HepG2 (cell line): ENCODE measurements around the gene MFSD11. TPM values are rescaled to one million over a fixed set of nuclear protein-coding genes. Genes with fewer than 3 reads are reported as not detected.
A peak's percentile ranks its signal among the peaks of the same experiment; 100 is the strongest.

Source experiments
- BHLHE40 ChIP-seq: IDR thresholded peaks from 2 replicates; pipeline ENCODE4 v1.6.1; 2011; ENCODE audit warnings: low read length, improper control_type of control experiment
- BORCS8-MEF2B ChIP-seq: sonication (generic); formaldehyde crosslinking; IDR thresholded peaks from 2 replicates; pipeline ENCODE4 v1.8.0; 2022; ENCODE audit warnings: mild to moderate bottlenecking, missing genetic modification reagents
- CHD2 ChIP-seq: IDR thresholded peaks from 2 replicates; pipeline ENCODE4 v1.6.1; 2011; ENCODE audit warnings: low read depth, low read length, improper control_type of control experiment
- CSRNP1 ChIP-seq: sonication (generic); formaldehyde crosslinking; IDR thresholded peaks from 2 replicates; pipeline ENCODE4 v1.8.1; 2023; ENCODE audit warnings: mild to moderate bottlenecking, missing genetic modification reagents
- DMAP1 ChIP-seq: IDR thresholded peaks from 2 replicates; pipeline ENCODE4 v1.6.1; 2016
- FOXC1 ChIP-seq: sonication (generic); formaldehyde crosslinking; IDR thresholded peaks from 2 replicates; pipeline ENCODE4 v1.8.0; 2022; ENCODE audit warnings: mild to moderate bottlenecking, missing genetic modification reagents, borderline replicate concordance
- FOXM1 ChIP-seq: sonication (generic); formaldehyde crosslinking; IDR thresholded peaks from 2 replicates; pipeline ENCODE4 v1.5.0; 2020; ENCODE audit warnings: missing genetic modification reagents
- KLF15 ChIP-seq: sonication (generic); formaldehyde crosslinking; IDR thresholded peaks from 2 replicates; pipeline ENCODE4 v1.8.1; 2023; ENCODE audit warnings: borderline replicate concordance, mild to moderate bottlenecking, inconsistent platforms, missing genetic modification reagents, mixed read lengths
- MEIS1 ChIP-seq: sonication (generic); formaldehyde crosslinking; IDR thresholded peaks from 2 replicates; pipeline ENCODE4 v1.9.0; 2021; ENCODE audit warnings: mild to moderate bottlenecking, missing genetic modification reagents, moderate library complexity, borderline replicate concordance
- MXD3 ChIP-seq: IDR thresholded peaks from 2 replicates; pipeline ENCODE4 v1.6.1; 2016; ENCODE audit warnings: mild to moderate bottlenecking, missing biosample characterization, missing genetic modification reagents
- PAF1 ChIP-seq: IDR thresholded peaks from 2 replicates; pipeline ENCODE4 v1.6.1; 2016; ENCODE audit warnings: missing genetic modification reagents, missing compliant biosample characterization
- RORA ChIP-seq: sonication (generic); formaldehyde crosslinking; IDR thresholded peaks from 2 replicates; pipeline ENCODE4 v1.5.0; 2020; ENCODE audit warnings: mild to moderate bottlenecking, missing genetic modification reagents, moderate library complexity
- RXRB ChIP-seq: IDR thresholded peaks from 2 replicates; pipeline ENCODE4 v1.6.1; 2016; ENCODE audit warnings: borderline replicate concordance, missing genetic modification reagents, missing compliant biosample characterization
- SKI ChIP-seq: fragments of 450-650 bp; IDR thresholded peaks from one replicate; pipeline ENCODE4 v1.6.1; 2018; ENCODE audit warnings: mild to moderate bottlenecking; ENCODE audit not compliant: partially characterized antibody
- TCF12 ChIP-seq, 2 experiments: fragments of 450-650 bp in 1 of 2; sonication (generic) in 1 of 2; formaldehyde crosslinking in 1 of 2; IDR thresholded peaks; 2 replicates each; pipeline versions ENCODE4 v1.6.1 to v1.8.0; 2017 to 2022; ENCODE audit warnings: antibody characterized with exemption in 1 of 2, mild to moderate bottlenecking in 1 of 2, missing genetic modification reagents in 1 of 2, moderate library complexity in 1 of 2
- UBTF ChIP-seq: sonication (generic); formaldehyde crosslinking; IDR thresholded peaks from 2 replicates; pipeline ENCODE4 v1.4.0; 2020; ENCODE audit warnings: mild to moderate bottlenecking, missing genetic modification reagents
- ZFP62 ChIP-seq: sonication (generic); formaldehyde crosslinking; IDR thresholded peaks from 2 replicates; pipeline ENCODE4 v1.4.0; 2020; ENCODE audit warnings: missing genetic modification reagents
- ZFP91 ChIP-seq: sonication (generic); formaldehyde crosslinking; IDR thresholded peaks from 2 replicates; pipeline ENCODE4 v1.9.0; 2022; ENCODE audit warnings: missing genetic modification reagents, mild to moderate bottlenecking, borderline replicate concordance
- ZNF232 ChIP-seq: sonication (generic); formaldehyde crosslinking; IDR thresholded peaks from 2 replicates; pipeline ENCODE4 v1.4.0; 2020; ENCODE audit warnings: missing genetic modification reagents, borderline replicate concordance
- ZNF256 ChIP-seq: sonication (generic); formaldehyde crosslinking; conservative IDR thresholded peaks from 2 replicates; pipeline ENCODE4 v1.4.0; 2020; ENCODE audit warnings: missing genetic modification reagents
- ZNF264 ChIP-seq: sonication (generic); formaldehyde crosslinking; IDR thresholded peaks from 2 replicates; pipeline ENCODE4 v1.4.0; 2020; ENCODE audit warnings: missing genetic modification reagents
- ZNF331 ChIP-seq: sonication (generic); formaldehyde crosslinking; IDR thresholded peaks from 2 replicates; pipeline ENCODE4 v1.4.0; 2020; ENCODE audit warnings: missing genetic modification reagents
- ZNF737 ChIP-seq: sonication (generic); formaldehyde crosslinking; IDR thresholded peaks from 2 replicates; pipeline ENCODE4 v1.5.0; 2020; ENCODE audit warnings: missing genetic modification reagents, mild to moderate bottlenecking, borderline replicate concordance
- polyA plus RNA-seq, 8 experiments: library from polyadenylated mRNA; depleted of rRNA in 3 of 8; stranded (reverse) in 7 of 8; unstranded in 1 of 8; fragments of >200 nt; fragmentation: Illumina TruSeq in 4 of 8; extraction: Trizol in 4 of 8; gene quantifications; 2 replicates each; pipeline versions ENCODE4 v1.2.1 to v1.2.3, GENCODE V29; 2011 to 2016; ENCODE audit warnings: low read depth in 4 of 8, missing spikeins in 1 of 8, mixed read lengths in 1 of 8; ENCODE audit not compliant: insufficient read depth in 1 of 8
- total RNA-seq, 5 experiments: library from RNA; depleted of rRNA; stranded (reverse); fragments of >200 nt; fragmentation: Illumina TruSeq; extraction: Trizol; gene quantifications; 2 replicates each; pipeline ENCODE4 v1.2.3, GENCODE V29; 2016; ENCODE audit warnings: low read depth in 1 of 5

MFSD11 gene
- total and polyA plus RNA-seq, 2 of the 13 experiments (the other 11 are each of a cell fraction or from before 2014, with no cell fraction given) = 26.1 to 36.3 TPM

GRCh38 chr17:76700617-76701470, 37.1 kb upstream of the MFSD11 start (continued):
- TF ChIP-seq UBTF (CRISPR knock-in tag) (peak; percentile 84), ZNF737 (CRISPR knock-in tag) (0 out of 2 replicates have a peak, but pooled peaks have one; percentile 85), ZNF232 (peak; percentile 67; the same call in 1 of the 2 replicates), BORCS8-MEF2B (no peak), MXD3 (peak; percentile 51), ZNF264 (CRISPR knock-in tag) (no peak), DMAP1 (0 out of 2 replicates have a peak, but pooled peaks have one; percentile 10), CHD2 (0 out of 2 replicates have a peak, but pooled peaks have one; percentile 25), FOXC1 (no peak), ZFP91 (CRISPR knock-in tag) (peak; percentile 71; the same call in 1 of the 2 replicates), ZFP62 (no peak), PAF1 (no peak), RXRB (CRISPR knock-in tag) (peak; percentile 73; the same call in 1 of the 2 replicates), SKI (peak; percentile 48), RORA (CRISPR knock-in tag) (no peak), CSRNP1 (CRISPR knock-in tag) (no peak), FOXM1 (CRISPR knock-in tag) (no peak), BHLHE40 (peak; percentile 92), ZNF256 (CRISPR knock-in tag) (no peak), ZNF331 (peak; percentile 34; the same call in 1 of the 2 replicates), KLF15 (CRISPR knock-in tag) (no peak), TCF12 (IDR thresholded peaks at IDR 0.05) (no peak), TCF12 (CRISPR knock-in tag; IDR thresholded peaks at IDR 0.05) (peak; percentile 87; the same call in 1 of the 2 replicates), MEIS1 (peak; percentile 93)
